ENCODE data around the gene TTC7B. TPM values are rescaled to one million over a fixed set of nuclear protein-coding genes. Genes with fewer than 3 reads are reported as not detected.
"Not testable (repeated sequence)": the region's sequence is repeated elsewhere in the genome, so short reads cannot be mapped to it uniquely, and the experiment has no call there.

The TTC7B gene
- total RNA-seq, 1 donor from 2014 or later: 83.7 TPM

- DNase-seq (ENCODE audit: extremely low read depth, low read depth, low spot score): no peak
These were observed 20.4 kb upstream of the TTC7B start for GRCh38 chr14:90836692-90837063.

GRCh38 chr14:90831821-90832220 is 15.6 kb upstream of the TTC7B start:
- DNase-seq (ENCODE audit: extremely low read depth, low read depth, low spot score): no peak

GRCh38 chr14:90830931-90831701 is 14.9 kb upstream of the TTC7B start:
- DNase-seq (ENCODE audit: extremely low read depth, low read depth, low spot score): no peak

- no peak for DNase-seq (ENCODE audit: extremely low read depth, low read depth, low spot score)
These were observed 13.4 kb upstream of the TTC7B start for GRCh38 chr14:90829677-90830076.

DNA sequence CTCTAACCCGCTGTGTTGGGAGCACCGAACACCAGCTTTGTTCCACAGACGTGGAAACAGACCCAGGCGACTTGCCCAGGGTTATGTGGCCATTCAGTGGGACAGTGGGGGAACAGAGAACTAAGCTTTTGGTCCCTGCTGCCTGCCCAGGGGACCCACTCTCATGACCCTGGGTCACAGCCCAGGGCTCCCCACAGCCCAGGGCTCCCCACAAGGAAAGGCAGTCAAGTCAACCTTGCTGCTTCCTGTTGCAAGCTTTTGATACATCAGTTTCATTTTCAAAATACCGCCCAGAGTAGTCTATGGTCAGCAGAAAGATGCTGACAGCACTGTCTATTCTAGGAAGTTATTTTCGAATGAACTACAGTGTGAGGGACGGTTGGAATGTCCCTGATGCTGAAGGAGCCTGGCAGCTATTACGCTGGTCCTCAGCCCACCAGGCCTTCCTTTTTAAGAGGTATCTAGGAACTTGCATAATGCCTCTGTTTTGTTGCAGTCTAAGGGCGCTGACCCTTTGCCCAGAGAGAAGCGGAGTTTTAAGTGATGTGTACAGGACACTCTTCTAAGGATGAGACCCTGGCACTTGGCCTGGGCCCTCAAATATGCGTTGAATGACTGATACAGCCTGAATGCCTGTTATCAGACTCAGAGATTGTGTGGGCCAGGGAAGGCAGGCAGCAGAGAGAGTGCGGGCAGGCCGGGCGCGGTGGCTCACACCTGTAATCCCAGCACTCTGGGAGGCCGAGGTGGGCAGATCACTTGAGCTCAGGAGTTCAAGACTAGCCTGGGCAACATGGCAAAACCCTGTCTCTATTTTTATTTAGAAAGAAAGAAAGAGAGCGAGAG is 12.6 kb upstream of the TTC7B start:
- DNase-seq (ENCODE audit: extremely low read depth, low read depth, low spot score): no peak

- no peak for DNase-seq (ENCODE audit: extremely low read depth, low read depth, low spot score)
These were observed 11.8 kb upstream of the TTC7B start for GRCh38 chr14:90827919-90828610.

DNA sequence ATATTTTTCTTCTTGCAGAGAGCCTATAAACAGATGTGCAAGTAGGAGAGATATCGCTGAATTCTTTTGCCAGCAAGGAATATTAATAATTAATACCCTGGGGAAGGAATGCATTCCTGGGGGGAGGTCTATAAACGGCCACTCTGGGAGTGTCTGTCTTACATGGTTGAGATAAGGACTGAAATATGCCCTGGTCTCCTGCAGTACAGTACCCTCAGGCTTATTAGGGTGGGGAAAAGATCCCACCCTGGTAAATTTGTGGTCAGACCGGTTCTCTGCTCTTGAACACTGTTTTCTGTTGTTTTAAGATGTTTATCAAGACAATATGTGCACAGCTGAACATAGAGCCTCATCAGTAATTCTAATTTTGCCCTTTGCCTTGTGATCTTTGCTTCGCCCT is 7.3 kb upstream of the TTC7B start:
- not testable (repeated sequence) for DNase-seq (ENCODE audit: extremely low read depth, low read depth, low spot score)

DNA sequence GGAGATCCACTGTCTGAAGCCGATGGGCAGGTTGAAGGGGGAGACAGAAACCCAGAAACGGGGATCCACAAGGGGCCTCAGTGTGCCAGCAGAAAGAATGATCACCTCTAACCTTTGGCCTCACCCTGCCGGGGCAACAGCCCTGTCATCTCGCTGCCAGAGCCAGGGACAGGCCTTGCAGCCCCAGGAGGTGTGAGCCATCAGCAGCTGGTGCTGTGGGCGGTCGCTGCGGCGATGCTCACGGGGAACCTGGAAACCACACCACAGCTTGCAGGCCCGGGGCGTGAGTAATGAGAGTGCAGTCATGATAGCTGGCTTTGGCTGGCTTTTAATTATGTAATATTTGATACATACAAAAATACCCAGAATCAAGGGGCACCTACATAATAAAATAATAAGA is 4.7 kb upstream of the TTC7B start:
- DNase-seq (ENCODE audit: extremely low read depth, low read depth, low spot score): no peak

GRCh38 chr14:90819734-90820393 is 3.6 kb upstream of the TTC7B start:
- no peak for DNase-seq (ENCODE audit: extremely low read depth, low read depth, low spot score)

- no peak for DNase-seq (ENCODE audit: extremely low read depth, low read depth, low spot score)
These were observed 2.5 kb upstream of the TTC7B start for GRCh38 chr14:90818715-90819114.

GRCh38 chr14:90816681-90817436 is 629 bp upstream of the TTC7B start:
- no peak for DNase-seq (ENCODE audit: extremely low read depth, low read depth, low spot score)

DNA sequence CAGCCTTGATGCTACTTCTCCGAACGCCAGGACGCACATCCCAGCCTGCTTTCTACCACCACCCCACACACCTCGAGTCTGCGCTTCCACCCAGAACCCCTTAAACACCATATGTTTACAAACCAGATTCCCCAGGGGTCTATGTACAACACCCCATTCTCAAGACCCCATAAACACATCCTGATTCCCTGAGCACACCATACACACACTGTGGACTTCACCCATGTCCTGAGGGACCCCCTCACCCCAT is 733 bp downstream of the TTC7B start:
- no peak for DNase-seq (ENCODE audit: extremely low read depth, low read depth, low spot score)

- DNase-seq (ENCODE audit: extremely low read depth, low read depth, low spot score): no peak
These were observed 1.2 kb downstream of the TTC7B start for GRCh38 chr14:90814806-90815571.

GRCh38 chr14:90813442-90813841 is 2.8 kb downstream of the TTC7B start:
- no peak for DNase-seq (ENCODE audit: extremely low read depth, low read depth, low spot score)

DNA sequence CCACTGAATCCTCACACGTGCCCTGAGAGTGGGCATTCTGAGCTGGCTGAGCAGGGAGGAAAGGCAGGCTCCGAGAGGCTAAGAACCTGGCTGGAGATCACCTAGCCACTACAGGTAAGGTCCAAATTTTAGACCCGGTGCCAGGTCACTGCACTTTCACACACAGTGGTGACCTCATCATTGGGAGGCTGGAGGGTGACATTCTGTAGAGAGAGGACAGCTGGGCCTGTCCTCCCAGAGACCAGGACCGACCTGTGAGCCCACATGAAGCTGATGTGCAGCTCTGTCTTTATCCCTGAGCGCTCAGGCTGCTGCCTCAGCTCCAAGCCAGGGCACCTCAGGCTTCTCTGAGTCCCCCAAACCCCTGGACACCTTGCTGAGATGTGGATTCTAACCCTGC is 4.1 kb downstream of the TTC7B start:
- DNase-seq (ENCODE audit: extremely low read depth, low read depth, low spot score): no peak

- no peak for DNase-seq (ENCODE audit: extremely low read depth, low read depth, low spot score)
These were observed 4.6 kb downstream of the TTC7B start for GRCh38 chr14:90811641-90812040.

- DNase-seq (ENCODE audit: extremely low read depth, low read depth, low spot score): no peak
These were observed 5.4 kb downstream of the TTC7B start for GRCh38 chr14:90810806-90811205.

DNA sequence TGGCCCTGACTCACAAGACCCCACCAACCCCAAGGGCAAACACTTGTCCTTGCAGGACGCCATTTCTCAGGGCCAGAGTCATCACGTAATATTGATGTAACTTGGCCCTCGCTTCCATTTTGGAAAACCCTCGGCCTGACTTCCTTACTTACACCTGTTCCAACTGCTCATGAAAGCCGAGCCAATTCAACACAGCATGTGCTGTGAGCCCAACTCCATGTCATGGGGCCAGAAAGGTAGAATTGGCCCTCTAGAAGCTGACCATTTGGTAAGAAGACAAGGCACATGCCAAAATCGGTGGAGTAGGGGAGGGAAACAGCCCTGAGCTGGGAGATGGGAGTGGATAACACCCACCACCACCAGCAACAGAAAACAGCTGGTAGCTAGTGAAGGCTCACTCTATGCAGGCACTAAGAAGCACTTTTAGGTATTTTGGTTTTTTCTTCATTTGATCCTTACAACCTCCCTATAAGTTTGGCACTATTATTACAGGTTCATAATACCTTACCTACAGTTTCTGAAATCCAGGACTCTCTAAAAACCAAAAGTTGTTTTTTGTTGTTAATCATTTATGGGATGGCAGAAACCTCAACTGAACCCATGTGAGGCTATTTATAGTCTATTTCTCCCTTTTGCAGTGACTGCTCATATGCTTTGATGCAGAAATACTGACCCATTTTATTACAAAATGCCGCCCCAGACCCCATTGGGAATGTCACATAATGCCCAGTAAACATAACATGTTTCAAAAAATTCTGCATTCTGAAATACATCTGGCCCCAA is 6.5 kb downstream of the TTC7B start:
- DNase-seq (ENCODE audit: extremely low read depth, low read depth, low spot score): no peak

Data from glomerular endothelial cell (primary cell).